Sigmoid colon (tissue), 7 donors: ENCODE measurements around the gene JAZF1. TPM values are rescaled to one million over a fixed set of nuclear protein-coding genes. Genes with fewer than 3 reads are reported as not detected.

Experiments used
- DNase-seq: peaks from one replicate; pipeline ENCODE4 v3.0.0-alpha.2; 2019
- H3K27ac ChIP-seq, 4 donors: fragments of 200-600 bp; sonication (generic); one replicate each; pipeline ENCODE4 v1.5.1; 2016 to 2019; ENCODE audit warnings: mild to moderate bottlenecking in 1 of 4
- H3K27me3 ChIP-seq, 3 donors: fragments of 200-600 bp; sonication (generic); one replicate each; pipeline ENCODE4 v1.5.1; 2019; ENCODE audit warnings: mild to moderate bottlenecking in 1 of 3
- H3K36me3 ChIP-seq, 4 donors: fragments of 200-600 bp; sonication (generic); one replicate each; pipeline ENCODE4 v1.5.1; 2016 to 2019
- H3K4me1 ChIP-seq, 4 donors: fragments of 200-600 bp; sonication (generic); one replicate each; pipeline ENCODE4 v1.5.1; 2017 to 2019
- H3K4me3 ChIP-seq, 4 donors: fragments of 200-600 bp; sonication (generic); one replicate each; pipeline ENCODE4 v1.5.1; 2017 to 2019; ENCODE audit warnings: mild to moderate bottlenecking in 2 of 4, moderate library complexity in 1 of 4
- H3K9me3 ChIP-seq, 4 donors: fragments of 200-600 bp in 3 of 4; sonication (generic) in 3 of 4; one replicate each; pipeline versions ENCODE4 v1.5.1 to v1.6.1; 2013 to 2019
- CTCF ChIP-seq, 4 experiments: fragments of 450-650 bp in 3 of 4; fragments of 200-600 bp in 1 of 4; IDR thresholded peaks; one replicate each; pipeline ENCODE4 v1.5.1; 2016 to 2019; ENCODE audit warnings: antibody characterized with exemption in 4 of 4, mild to moderate bottlenecking in 3 of 4, moderate library complexity in 2 of 4
- EP300 ChIP-seq, 4 donors: sonication (generic); formaldehyde crosslinking; IDR thresholded peaks; one replicate each; pipeline ENCODE4 v1.6.1; 2017; ENCODE audit warnings: antibody characterized with exemption in 4 of 4
- POLR2A ChIP-seq, 2 donors: fragments of 450-650 bp; IDR thresholded peaks; one replicate each; pipeline ENCODE4 v1.6.1; 2016; ENCODE audit warnings: antibody characterized with exemption in 2 of 2, mild to moderate bottlenecking in 2 of 2, moderate library complexity in 2 of 2
- POLR2AphosphoS5 ChIP-seq, 4 donors: sonication (generic); formaldehyde crosslinking; IDR thresholded peaks; one replicate each; pipeline ENCODE4 v1.6.1; 2017; ENCODE audit warnings: antibody characterized with exemption in 4 of 4
- WGBS, 2 donors: extraction: QIAGEN DNeasy Blood & Tissue Kit; methylation state at CpG; one replicate each; pipeline ENCODE4 v1.1.7; 2013; 5-methylcytosine and 5-hydroxymethylcytosine counted together
- intact Hi-C: fragments of 100-400 bp; cut with DNase I; formaldehyde crosslinking; loops from one replicate; pipeline ENCODE4 v1.15.1; 2023
- polyA plus RNA-seq, 3 donors: library from polyadenylated mRNA; stranded (reverse); fragments of 200-250 nt; gene quantifications; one replicate each; pipeline ENCODE4 v1.2.3, GENCODE V29; 2013
- total RNA-seq, 4 donors: library from RNA; depleted of rRNA; stranded (reverse); fragments of >200 nt; gene quantifications; one replicate each; pipeline ENCODE4 v1.1.0, GENCODE V29; 2016
- donor health status: healthy with polysubstance abuse.
- donor health status: Bipolar disorder and iron deficiency.
- donor health status: healthy.

JAZF1 gene
- total and polyA plus RNA-seq, 7 donors: 4.2 to 59.6 (median 46.4) TPM

- DNase-seq: peak; percentile 73
- 74 to 82% methylated on average over 6 of the region's 6 CpGs for WGBS, 2 donors
These were observed 77.8 kb downstream of the JAZF1 start for GRCh38 chr7:28102797-28103196.

DNA sequence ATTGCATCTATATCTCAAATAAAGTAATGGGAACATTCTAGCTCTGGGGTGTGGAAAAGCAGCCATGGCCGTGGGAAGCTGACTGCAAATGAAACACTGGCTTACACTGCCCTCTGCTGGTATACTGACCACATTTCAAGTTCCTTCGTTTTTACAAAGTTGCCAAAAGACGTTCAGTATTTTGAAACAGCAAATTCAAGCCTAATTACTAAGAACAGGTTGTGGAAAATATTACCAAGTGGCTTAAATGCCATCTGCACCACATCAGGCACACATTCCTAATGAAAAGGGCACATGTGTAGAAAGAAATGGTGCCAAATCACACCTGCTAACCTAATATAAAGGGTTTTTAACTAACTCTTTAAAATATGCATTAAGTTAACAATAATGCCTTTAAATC, 83.9 kb downstream of the JAZF1 start:
- no peak overlapping the region for H3K4me3 ChIP-seq
- 0 to 1% methylated on average over 3 of the region's 3 CpGs for WGBS, 2 donors
- peak; percentile 83 for DNase-seq
- no peaks in the 10 kb centered on the region for H3K9me3 ChIP-seq
- no peaks in the 10 kb centered on the region for H3K27me3 ChIP-seq
- no peaks in the 10 kb centered on the region for H3K36me3 ChIP-seq
- intact Hi-C loops: loop anchor here (2.0 to 10.0 kb wide), 6 partner anchors 32 to 522 kb away; no protein-coding TSS in a partner anchor
- H3K27ac ChIP-seq: peak overlapping the region; percentile 21 to 73 (median 54)
- no peak for TF ChIP-seq POLR2A (IDR thresholded peaks at IDR 0.05)
- peak; percentile 82 to 88 (median 86) for TF ChIP-seq CTCF (IDR thresholded peaks at IDR 0.05)
- no peak for TF ChIP-seq EP300 (IDR thresholded peaks at IDR 0.05)
- TF ChIP-seq POLR2AphosphoS5 (IDR thresholded peaks at IDR 0.05): peak in 1 of 4 donors; percentile 43
- H3K4me1 ChIP-seq: peaks cover 0 to 77% (median 50%) of the 10 kb centered on the region in 4 donors

More at GRCh38 chr7:28102797-28103196, 77.8 kb downstream of the JAZF1 start:
- H3K36me3 ChIP-seq: no peaks in the 10 kb centered on the region
- no peaks in the 10 kb centered on the region for H3K9me3 ChIP-seq
- no peak for TF ChIP-seq CTCF (IDR thresholded peaks at IDR 0.05)
- peak in 1 of 4 donors; percentile 7 for TF ChIP-seq POLR2AphosphoS5 (IDR thresholded peaks at IDR 0.05)
- no peak for TF ChIP-seq EP300 (IDR thresholded peaks at IDR 0.05)
- TF ChIP-seq POLR2A (IDR thresholded peaks at IDR 0.05): no peak
- intact Hi-C loops: no loop called here
- H3K27ac ChIP-seq: peak overlapping the region in 3 of 4 donors; percentile 72 to 79 (median 73)
- no peak overlapping the region for H3K4me3 ChIP-seq
- peaks cover 0 to 94% (median 71%) of the 10 kb centered on the region in 4 donors for H3K4me1 ChIP-seq
- no peaks in the 10 kb centered on the region for H3K27me3 ChIP-seq

DNA sequence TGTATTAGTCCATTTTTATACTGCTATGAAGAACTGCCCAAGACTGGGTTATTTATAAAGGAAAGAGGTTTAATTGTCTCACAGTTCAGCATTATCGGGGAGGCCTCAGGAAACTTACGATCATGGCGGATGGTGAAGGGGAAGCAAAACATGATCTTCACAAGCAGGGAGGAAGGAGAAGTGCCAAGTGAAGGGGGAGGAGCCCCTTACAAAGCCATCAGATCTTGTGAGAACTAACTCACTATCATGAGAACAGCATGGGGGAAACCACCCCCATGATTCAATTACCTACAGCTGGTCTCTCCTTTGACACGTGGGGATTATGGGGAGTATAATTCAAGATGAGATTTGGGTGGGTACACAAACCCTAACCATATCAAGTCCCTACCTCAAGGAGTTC, 85.4 kb downstream of the JAZF1 start:
- H3K4me3 ChIP-seq: no peak overlapping the region
- no peaks in the 10 kb centered on the region for H3K36me3 ChIP-seq
- intact Hi-C loops: loop anchor here (2.0 to 10.0 kb wide), 6 partner anchors 70 to 520 kb away; no protein-coding TSS in a partner anchor
- 85 to 89% methylated on average over 4 of the region's 4 CpGs for WGBS, 2 donors
- H3K27ac ChIP-seq: peak overlapping the region in 3 of 4 donors; percentile 66 to 73 (median 66)
- TF ChIP-seq POLR2AphosphoS5 (IDR thresholded peaks at IDR 0.05): no peak
- no peak for TF ChIP-seq CTCF (IDR thresholded peaks at IDR 0.05)
- no peak for TF ChIP-seq EP300 (IDR thresholded peaks at IDR 0.05)
- no peak for TF ChIP-seq POLR2A (IDR thresholded peaks at IDR 0.05)
- no peaks in the 10 kb centered on the region for H3K27me3 ChIP-seq
- no peaks in the 10 kb centered on the region for H3K9me3 ChIP-seq
- no peak for DNase-seq
- peaks cover 0 to 69% (median 48%) of the 10 kb centered on the region in 4 donors for H3K4me1 ChIP-seq

DNA sequence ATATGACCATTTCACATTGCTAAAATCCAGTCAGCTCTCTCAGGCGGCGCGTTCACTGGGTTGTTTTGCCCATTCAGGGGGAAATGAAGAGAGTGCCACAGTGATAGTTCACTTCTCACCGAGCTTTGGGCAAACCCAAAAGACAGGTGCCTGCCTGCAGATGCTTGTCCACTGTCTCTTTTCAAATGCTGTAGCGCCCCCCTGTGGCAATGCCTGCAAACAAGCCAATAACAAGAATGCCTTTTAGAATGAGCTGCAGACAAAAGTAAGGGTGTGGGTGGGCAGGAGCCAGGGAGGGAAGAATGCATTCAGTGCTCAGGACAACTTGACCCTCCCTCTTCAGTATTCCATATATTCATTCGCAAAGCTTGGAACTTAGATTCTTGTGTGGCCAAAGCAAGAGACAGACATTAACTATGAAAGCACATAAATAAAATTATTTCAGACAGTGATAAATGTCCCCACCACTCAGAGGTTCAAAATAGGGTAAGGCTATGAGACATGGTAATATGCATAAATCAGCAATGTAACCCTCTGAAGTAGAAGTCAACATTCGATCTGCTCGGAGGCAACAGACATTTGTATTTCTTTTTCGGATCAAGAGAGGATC, 86.9 kb downstream of the JAZF1 start:
- peak overlapping the region in 3 of 4 donors; percentile 66 to 73 (median 66) for H3K27ac ChIP-seq
- H3K36me3 ChIP-seq: no peaks in the 10 kb centered on the region
- no peak for TF ChIP-seq POLR2AphosphoS5 (IDR thresholded peaks at IDR 0.05)
- peak; percentile 59 to 71 (median 66) for TF ChIP-seq CTCF (IDR thresholded peaks at IDR 0.05)
- peak; percentile 93 for DNase-seq
- intact Hi-C loops: loop anchor here (2.0 to 10.0 kb wide), 4 partner anchors 69 to 896 kb away; no protein-coding TSS in a partner anchor
- H3K27me3 ChIP-seq: no peaks in the 10 kb centered on the region
- no peaks in the 10 kb centered on the region for H3K9me3 ChIP-seq
- H3K4me1 ChIP-seq: peaks cover 0 to 63% (median 39%) of the 10 kb centered on the region in 4 donors
- WGBS, 2 donors: 72 to 78% methylated on average over 9 of the region's 9 CpGs
- H3K4me3 ChIP-seq: peak overlapping the region in 2 of 4 donors; percentile 11 to 15
